Measurements from ENCODE around the gene F12.

F12 gene

DNA sequence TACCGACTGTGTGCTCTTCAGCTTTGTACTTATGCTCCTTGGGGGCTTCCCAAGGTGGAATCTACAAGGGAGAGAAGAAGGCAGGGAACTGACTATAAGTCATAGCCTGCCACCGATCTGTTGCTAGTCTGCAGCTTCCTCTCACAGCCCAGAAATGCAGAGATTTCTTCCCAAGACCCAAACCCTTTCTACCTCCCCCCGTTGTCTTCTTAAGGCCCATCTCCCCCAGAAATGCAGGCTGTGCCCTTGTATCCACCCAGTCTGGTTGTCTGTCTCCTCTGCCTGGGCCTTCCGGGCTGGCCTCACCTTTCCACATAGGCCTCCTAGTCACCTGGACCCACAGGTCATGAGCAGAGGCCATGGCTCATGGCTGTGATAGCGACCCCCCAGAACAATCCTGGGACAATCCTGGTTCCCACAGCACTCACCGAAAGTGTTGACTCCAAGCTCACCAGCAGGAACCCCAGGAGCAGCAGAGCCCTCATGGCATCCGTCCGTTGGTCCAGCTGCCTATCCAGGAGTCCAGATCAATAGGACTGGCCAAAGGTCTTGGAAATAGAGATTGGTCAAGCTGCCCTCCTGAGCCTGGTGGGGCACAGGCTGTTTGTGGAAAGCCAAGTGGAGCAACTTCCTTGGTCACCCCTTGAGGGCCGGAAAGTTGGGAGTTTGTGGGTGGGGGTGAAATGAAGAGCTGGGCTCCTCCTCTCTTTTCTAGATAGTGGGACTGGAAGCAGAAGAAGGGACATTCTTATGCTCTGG is at the start of gene F12:
Gene F12 (minus strand): TSS at position 522 of the 759 bp plus-strand sequence. CDS start 37 bp downstream, at position 485.
- H3K9me2 ChIP-seq (ENCODE audit: low read depth, low read length), result no peaks in the 10 kb centered on the region
- H3K36me3 ChIP-seq (ENCODE audit: insufficient read depth, low read length), result no peaks in the 10 kb centered on the region
- no peaks in the 10 kb centered on the region for H3K9me3 ChIP-seq (ENCODE audit: low read length)
- H3K4me3 ChIP-seq (ENCODE audit: low read depth, low read length, poor library complexity, severe bottlenecking), result no peak within 1 kb of the TSS
- H3K4me1 ChIP-seq (ENCODE audit: insufficient read depth, low read length, severe bottlenecking), result peaks cover 12% of the 10 kb centered on the region
- H3F3A ChIP-seq (ENCODE audit: insufficient read depth, low read length), result 0 out of 2 replicates have a peak, but pooled peaks cover 4% of the 10 kb centered on the region
- H3K79me2 ChIP-seq (ENCODE audit: insufficient read depth, low read length), result no peaks in the 10 kb centered on the region
- no peak within 1 kb of the TSS for H3K9ac ChIP-seq (ENCODE audit: low read length)
- peaks cover 11% of the 10 kb centered on the region; the same call in 1 of the 2 replicates for H3K27me3 ChIP-seq (ENCODE audit: insufficient read depth, low read length)
- H4K20me1 ChIP-seq (ENCODE audit: insufficient read depth, low read length), result no peaks in the 10 kb centered on the region
- H2AFZ ChIP-seq (ENCODE audit: low read length), result no peak within 1 kb of the TSS
- TF ChIP-seq EZH2 (IDR thresholded peaks at IDR 0.05; ENCODE audit: borderline replicate concordance, low read length), result no peak
- TF ChIP-seq, protein P1, sequence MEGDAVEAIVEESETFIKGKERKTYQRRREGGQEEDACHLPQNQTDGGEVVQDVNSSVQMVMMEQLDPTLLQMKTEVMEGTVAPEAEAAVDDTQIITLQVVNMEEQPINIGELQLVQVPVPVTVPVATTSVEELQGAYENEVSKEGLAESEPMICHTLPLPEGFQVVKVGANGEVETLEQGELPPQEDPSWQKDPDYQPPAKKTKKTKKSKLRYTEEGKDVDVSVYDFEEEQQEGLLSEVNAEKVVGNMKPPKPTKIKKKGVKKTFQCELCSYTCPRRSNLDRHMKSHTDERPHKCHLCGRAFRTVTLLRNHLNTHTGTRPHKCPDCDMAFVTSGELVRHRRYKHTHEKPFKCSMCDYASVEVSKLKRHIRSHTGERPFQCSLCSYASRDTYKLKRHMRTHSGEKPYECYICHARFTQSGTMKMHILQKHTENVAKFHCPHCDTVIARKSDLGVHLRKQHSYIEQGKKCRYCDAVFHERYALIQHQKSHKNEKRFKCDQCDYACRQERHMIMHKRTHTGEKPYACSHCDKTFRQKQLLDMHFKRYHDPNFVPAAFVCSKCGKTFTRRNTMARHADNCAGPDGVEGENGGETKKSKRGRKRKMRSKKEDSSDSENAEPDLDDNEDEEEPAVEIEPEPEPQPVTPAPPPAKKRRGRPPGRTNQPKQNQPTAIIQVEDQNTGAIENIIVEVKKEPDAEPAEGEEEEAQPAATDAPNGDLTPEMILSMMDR (IDR thresholded peaks at IDR 0.05; ENCODE audit: low read length), result no peak
- no peak within 1 kb of the TSS for H3K4me2 ChIP-seq (ENCODE audit: low read length)
- H3K27ac ChIP-seq (ENCODE audit: low read depth, low read length, poor library complexity, severe bottlenecking), result no peak within 1 kb of the TSS

DNA sequence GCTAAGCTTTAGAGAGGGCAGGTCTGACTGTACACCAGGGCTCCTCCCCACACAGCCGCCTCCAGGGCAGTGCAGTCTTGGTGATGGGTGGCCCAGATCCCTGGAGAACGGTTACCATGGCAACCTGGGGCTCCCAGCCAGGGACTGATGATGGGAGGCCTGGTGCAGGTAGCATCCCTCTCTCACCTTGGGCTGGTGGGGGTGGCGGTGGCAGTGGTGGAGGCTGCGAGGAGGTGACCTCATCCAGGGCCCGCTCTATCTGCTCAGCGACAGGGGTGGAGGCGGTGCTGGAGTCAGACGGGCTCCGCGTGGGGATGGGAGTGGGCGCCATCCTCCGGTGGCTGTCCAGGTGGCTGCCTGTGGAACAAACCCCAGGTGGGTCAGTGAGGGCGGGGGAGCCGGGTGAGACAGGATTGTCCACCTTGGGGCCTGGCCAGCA is 49.6 kb upstream of the F12 start:
- H2AFZ ChIP-seq (ENCODE audit: low read length), result no peak overlapping the region

DNA sequence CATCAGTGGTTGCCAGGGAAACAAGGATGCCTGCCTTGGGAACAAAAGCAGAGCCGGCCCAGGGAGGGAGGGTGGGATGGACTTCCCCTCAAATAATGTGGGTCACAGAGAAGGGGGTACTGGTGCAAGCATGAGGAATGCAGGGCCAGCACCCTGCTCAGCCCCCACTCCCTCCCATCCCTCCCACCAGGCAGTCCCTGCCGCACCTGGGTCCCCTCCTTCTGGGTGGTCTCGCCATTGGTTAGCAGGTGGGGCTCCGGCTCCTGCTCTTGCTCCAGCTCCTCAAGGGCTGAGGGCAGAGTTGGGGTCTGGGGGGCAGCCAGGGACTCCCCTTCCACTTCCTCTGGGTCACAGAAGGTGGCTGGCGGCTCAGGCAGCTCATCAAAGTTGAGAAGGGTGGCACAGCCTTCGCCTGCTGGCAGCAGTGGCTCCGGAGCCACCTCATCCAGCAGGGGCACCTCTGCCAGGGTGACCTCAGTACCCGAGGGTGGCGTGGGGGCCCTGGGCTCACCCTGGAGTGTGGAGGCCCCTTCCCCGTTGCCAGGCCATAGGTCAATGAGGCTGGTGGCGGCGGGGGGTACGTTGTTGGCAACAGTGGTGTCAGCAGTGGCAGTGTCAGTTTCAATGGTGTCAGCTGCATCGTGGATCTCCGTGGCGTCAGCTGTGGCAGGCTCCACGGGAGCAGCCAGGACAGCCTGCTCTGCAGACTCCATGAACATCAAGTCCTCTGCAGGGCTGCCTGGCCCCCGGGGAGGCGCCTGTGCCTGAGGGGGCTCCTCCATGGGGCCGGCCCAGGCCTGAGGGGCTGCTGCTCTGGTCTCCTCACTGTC is 48.7 kb upstream of the F12 start:
- no peaks in the 10 kb centered on the region for H3K9me2 ChIP-seq (ENCODE audit: low read depth, low read length)
- no peaks in the 10 kb centered on the region for H3K27me3 ChIP-seq (ENCODE audit: insufficient read depth, low read length)
- H4K20me1 ChIP-seq (ENCODE audit: insufficient read depth, low read length), result no peaks in the 10 kb centered on the region
- H3F3A ChIP-seq (ENCODE audit: insufficient read depth, low read length), result no peaks in the 10 kb centered on the region
- TF ChIP-seq, protein P1 (IDR thresholded peaks at IDR 0.05; ENCODE audit: low read length), result no peak
- TF ChIP-seq EZH2 (IDR thresholded peaks at IDR 0.05; ENCODE audit: borderline replicate concordance, low read length), result no peak
- no peaks in the 10 kb centered on the region for H3K9me3 ChIP-seq (ENCODE audit: low read length)
- no peak overlapping the region for H3K4me3 ChIP-seq (ENCODE audit: low read depth, low read length, poor library complexity, severe bottlenecking)
- no peak overlapping the region for H2AFZ ChIP-seq (ENCODE audit: low read length)
- no peak overlapping the region for H3K4me2 ChIP-seq (ENCODE audit: low read length)
- H3K9ac ChIP-seq (ENCODE audit: low read length), result no peak overlapping the region
- H3K79me2 ChIP-seq (ENCODE audit: insufficient read depth, low read length), result no peaks in the 10 kb centered on the region
- H3K36me3 ChIP-seq (ENCODE audit: insufficient read depth, low read length), result peaks cover 46% of the 10 kb centered on the region; the same call in 1 of the 2 replicates
- no peak overlapping the region for H3K27ac ChIP-seq (ENCODE audit: low read depth, low read length, poor library complexity, severe bottlenecking)
- H3K4me1 ChIP-seq (ENCODE audit: insufficient read depth, low read length, severe bottlenecking), result peaks cover 30% of the 10 kb centered on the region

More for the DNA sequence above, 49.6 kb upstream of the F12 start:
- Histone ChIP-seq H3F3A (ENCODE audit: insufficient read depth, low read length) (no peaks in the 10 kb centered on the region), H3K4me3 (ENCODE audit: low read depth, low read length, poor library complexity, severe bottlenecking) (no peak overlapping the region), H3K4me2 (ENCODE audit: low read length) (no peak overlapping the region), H3K27ac (ENCODE audit: low read depth, low read length, poor library complexity, severe bottlenecking) (no peak overlapping the region), H3K9ac (ENCODE audit: low read length) (no peak overlapping the region), H3K9me3 (ENCODE audit: low read length) (no peaks in the 10 kb centered on the region), H3K79me2 (ENCODE audit: insufficient read depth, low read length) (no peaks in the 10 kb centered on the region), H3K36me3 (ENCODE audit: insufficient read depth, low read length) (peaks cover 53% of the 10 kb centered on the region; the same call in 1 of the 2 replicates), H4K20me1 (ENCODE audit: insufficient read depth, low read length) (no peaks in the 10 kb centered on the region), H3K27me3 (ENCODE audit: insufficient read depth, low read length) (no peaks in the 10 kb centered on the region), H3K9me2 (ENCODE audit: low read depth, low read length) (no peaks in the 10 kb centered on the region), H3K4me1 (ENCODE audit: insufficient read depth, low read length, severe bottlenecking) (peaks cover 21% of the 10 kb centered on the region)
- TF ChIP-seq, protein P1 (IDR thresholded peaks at IDR 0.05; ENCODE audit: low read length), result no peak
- no peak for TF ChIP-seq EZH2 (IDR thresholded peaks at IDR 0.05; ENCODE audit: borderline replicate concordance, low read length)

All from OCI-LY1 (cell line).